KMS-11 (cell line): ENCODE results near the gene MPPED1.

ENCODE experiments used
- H2AFZ ChIP-seq: fragments of 200-600 bp; sonication (generic); 2 replicates; pipeline ENCODE4 v1.6.1; 2016; ENCODE audit warnings: antibody characterized with exemption, mixed run types, low read depth
- H3K27ac ChIP-seq: fragments of 200-600 bp; sonication (generic); 2 replicates; pipeline ENCODE4 v1.6.1; 2016; ENCODE audit warnings: mild to moderate bottlenecking, mixed run types
- H3K27me3 ChIP-seq: fragments of 200-600 bp; sonication (generic); 2 replicates; pipeline ENCODE4 v1.6.1; 2017; ENCODE audit warnings: mild to moderate bottlenecking, low read depth, mixed run types, moderate library complexity; ENCODE audit not compliant: insufficient read depth
- H3K36me3 ChIP-seq: fragments of 200-600 bp; sonication (generic); 2 replicates; pipeline ENCODE4 v1.6.1; 2017; ENCODE audit warnings: mild to moderate bottlenecking, mixed run types; ENCODE audit not compliant: insufficient read depth
- H3K4me1 ChIP-seq: fragments of 200-600 bp; sonication (generic); 2 replicates; pipeline ENCODE4 v1.6.1; 2016; ENCODE audit warnings: mild to moderate bottlenecking, low read depth, mixed run types; ENCODE audit not compliant: poor library complexity, severe bottlenecking
- H3K4me2 ChIP-seq: fragments of 200-600 bp; sonication (generic); 2 replicates; pipeline ENCODE4 v1.7.0; 2016; ENCODE audit warnings: mild to moderate bottlenecking, mixed run types
- H3K4me3 ChIP-seq: fragments of 200-600 bp; sonication (generic); IDR thresholded peaks from 2 replicates; pipeline ENCODE4 v1.6.1; 2017; ENCODE audit warnings: low read depth, low read length, mixed read lengths; ENCODE audit not compliant: insufficient read depth
- H3K79me2 ChIP-seq: fragments of 200-600 bp; sonication (generic); 2 replicates; pipeline ENCODE4 v1.6.1; 2016; ENCODE audit warnings: low read depth, mixed run types; ENCODE audit not compliant: insufficient read depth
- H3K9ac ChIP-seq: fragments of 200-600 bp; sonication (generic); 2 replicates; pipeline ENCODE4 v1.6.1; 2016; ENCODE audit warnings: mild to moderate bottlenecking, mixed run types
- H4K20me1 ChIP-seq: fragments of 200-600 bp; sonication (generic); 2 replicates; pipeline ENCODE4 v1.6.1; 2016; ENCODE audit warnings: mild to moderate bottlenecking, mixed run types; ENCODE audit not compliant: insufficient read depth
- TF ChIP-seq, protein P1 (sequence below): fragments of 200-600 bp; sonication (generic); conservative IDR thresholded peaks from 2 replicates; pipeline ENCODE4 v1.6.1; 2017; ENCODE audit warnings: low read depth, mild to moderate bottlenecking, antibody characterized with exemption, low read length, moderate library complexity, mixed read lengths

MPPED1 gene

DNA sequence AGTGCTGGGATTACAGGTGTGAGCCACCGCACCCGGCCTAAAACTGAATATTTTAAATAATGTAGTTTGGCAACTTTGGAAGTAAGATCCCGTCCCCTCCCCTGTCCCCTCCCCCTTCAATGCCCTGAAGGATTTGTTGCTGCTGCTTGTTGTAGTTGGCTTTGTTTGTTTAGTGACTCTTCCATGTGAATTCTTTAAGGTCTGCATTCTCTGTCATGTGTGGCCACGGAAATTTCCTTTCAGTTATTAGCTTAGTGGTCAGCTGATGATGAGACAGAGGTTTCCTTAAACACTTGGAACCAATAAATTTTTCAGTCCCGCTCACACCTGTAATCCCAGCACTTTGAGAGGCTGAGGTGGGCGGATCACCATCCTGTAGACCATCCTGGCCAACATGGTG, 109.9 kb downstream of the MPPED1 start:
- H3K36me3 ChIP-seq = no peaks in the 10 kb centered on the region
- H3K79me2 ChIP-seq = no peaks in the 10 kb centered on the region
- no peak overlapping the region for H3K9ac ChIP-seq
- no peak overlapping the region for H3K4me2 ChIP-seq
- TF ChIP-seq, protein P1, sequence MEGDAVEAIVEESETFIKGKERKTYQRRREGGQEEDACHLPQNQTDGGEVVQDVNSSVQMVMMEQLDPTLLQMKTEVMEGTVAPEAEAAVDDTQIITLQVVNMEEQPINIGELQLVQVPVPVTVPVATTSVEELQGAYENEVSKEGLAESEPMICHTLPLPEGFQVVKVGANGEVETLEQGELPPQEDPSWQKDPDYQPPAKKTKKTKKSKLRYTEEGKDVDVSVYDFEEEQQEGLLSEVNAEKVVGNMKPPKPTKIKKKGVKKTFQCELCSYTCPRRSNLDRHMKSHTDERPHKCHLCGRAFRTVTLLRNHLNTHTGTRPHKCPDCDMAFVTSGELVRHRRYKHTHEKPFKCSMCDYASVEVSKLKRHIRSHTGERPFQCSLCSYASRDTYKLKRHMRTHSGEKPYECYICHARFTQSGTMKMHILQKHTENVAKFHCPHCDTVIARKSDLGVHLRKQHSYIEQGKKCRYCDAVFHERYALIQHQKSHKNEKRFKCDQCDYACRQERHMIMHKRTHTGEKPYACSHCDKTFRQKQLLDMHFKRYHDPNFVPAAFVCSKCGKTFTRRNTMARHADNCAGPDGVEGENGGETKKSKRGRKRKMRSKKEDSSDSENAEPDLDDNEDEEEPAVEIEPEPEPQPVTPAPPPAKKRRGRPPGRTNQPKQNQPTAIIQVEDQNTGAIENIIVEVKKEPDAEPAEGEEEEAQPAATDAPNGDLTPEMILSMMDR = no peak
- no peak overlapping the region for H3K4me3 ChIP-seq
- H4K20me1 ChIP-seq = no peaks in the 10 kb centered on the region
- peaks cover 16% of the 10 kb centered on the region; the same call in 1 of the 2 replicates for H3K27me3 ChIP-seq
- H3K27ac ChIP-seq = no peak overlapping the region
- no peaks in the 10 kb centered on the region for H3K4me1 ChIP-seq
- no peak overlapping the region for H2AFZ ChIP-seq

- Histone ChIP-seq H3K27me3 (peaks cover under 1% of the 10 kb centered on the region; the same call in 1 of the 2 replicates), H3K4me3 (no peak overlapping the region), H4K20me1 (no peaks in the 10 kb centered on the region), H3K4me1 (no peaks in the 10 kb centered on the region), H2AFZ (no peak overlapping the region), H3K9ac (no peak overlapping the region), H3K79me2 (no peaks in the 10 kb centered on the region), H3K36me3 (no peaks in the 10 kb centered on the region), H3K27ac (no peak overlapping the region), H3K4me2 (no peak overlapping the region)
- TF ChIP-seq, protein P1 = no peak
Observed at GRCh38 chr22:43526117-43526655, 114.4 kb downstream of the MPPED1 start.

GRCh38 chr22:43526946-43527345, 115.1 kb downstream of the MPPED1 start:
- H3K27ac ChIP-seq = no peak overlapping the region
- no peak overlapping the region for H2AFZ ChIP-seq
- H3K36me3 ChIP-seq = no peaks in the 10 kb centered on the region
- H3K27me3 ChIP-seq = peaks cover 2% of the 10 kb centered on the region; the same call in 1 of the 2 replicates
- no peaks in the 10 kb centered on the region for H3K4me1 ChIP-seq
- no peak overlapping the region for H3K4me2 ChIP-seq
- TF ChIP-seq, protein P1 = no peak
- no peak overlapping the region for H3K9ac ChIP-seq
- no peak overlapping the region for H3K4me3 ChIP-seq
- no peaks in the 10 kb centered on the region for H4K20me1 ChIP-seq
- H3K79me2 ChIP-seq = no peaks in the 10 kb centered on the region

GRCh38 chr22:43528601-43529360, 117.0 kb downstream of the MPPED1 start:
- TF ChIP-seq, protein P1 = no peak
- H2AFZ ChIP-seq = no peak overlapping the region
- no peak overlapping the region for H3K27ac ChIP-seq

More at GRCh38 chr22:43528601-43529360, 117.0 kb downstream of the MPPED1 start:
- Histone ChIP-seq H3K27me3 (peaks cover 2% of the 10 kb centered on the region; the same call in 1 of the 2 replicates), H3K4me1 (no peaks in the 10 kb centered on the region), H3K79me2 (no peaks in the 10 kb centered on the region), H3K36me3 (no peaks in the 10 kb centered on the region), H3K9ac (no peak overlapping the region), H3K4me3 (no peak overlapping the region), H3K4me2 (no peak overlapping the region), H4K20me1 (no peaks in the 10 kb centered on the region)
